WTC11 (cell line): Measurements from ENCODE around the gene GPR39. TPM values are rescaled to one million over a fixed set of nuclear protein-coding genes. Genes with fewer than 3 reads are reported as not detected.
A peak's percentile ranks its signal among the peaks of the same experiment; 100 is the strongest.

Source experiments
- ATAC-seq: fragments of 200-7000 bp; cut with Tn5 transposase; 2 replicates; pipeline ENCODE4 v1.10.0; 2021; ENCODE audit warnings: mild to moderate bottlenecking, moderate library complexity
- Bru-seq: library from RNA; stranded (reverse); fragments of 400-500 nt; gene quantifications from one replicate; lab custom pipeline; 2021; lab: Mats Ljungman, UMichigan
- CTCF ChIA-PET: fragments of 300-600 bp; sonication (Branson Sonifier 250); formaldehyde crosslinking; loops from one replicate; lab custom pipeline; 2021; ENCODE audit warnings: antibody characterized with exemption; lab: Charles Lee
- POLR2A ChIA-PET: fragments of 350-600 bp; sonication (Branson Sonifier 250); formaldehyde crosslinking; loops from one replicate; lab custom pipeline; 2021; ENCODE audit warnings: antibody characterized with exemption; lab: Charles Lee
- DNase-seq: peaks from one replicate; pipeline ENCODE4 v3.0.0; 2021; ENCODE audit warnings: low spot score
- H3K27ac Mint-ChIP-seq: 2 replicates; pipeline ENCODE4 v1.8.0; 2021; ENCODE audit warnings: mixed read lengths
- H3K27me3 Mint-ChIP-seq: 2 replicates; pipeline ENCODE4 v1.8.0; 2021; ENCODE audit warnings: low read depth, mild to moderate bottlenecking, moderate library complexity, mixed read lengths
- H3K36me3 Mint-ChIP-seq: 2 replicates; pipeline ENCODE4 v1.8.0; 2021; ENCODE audit warnings: mixed read lengths
- H3K4me1 Mint-ChIP-seq: 2 replicates; pipeline ENCODE4 v1.8.0; 2022; ENCODE audit warnings: mixed read lengths
- H3K4me3 Mint-ChIP-seq: 2 replicates; pipeline ENCODE4 v1.8.0; 2021; ENCODE audit warnings: mild to moderate bottlenecking, moderate library complexity, mixed read lengths
- H3K9me3 Mint-ChIP-seq: 2 replicates; pipeline ENCODE4 v1.8.0; 2021; ENCODE audit warnings: mixed read lengths
- AFF4 ChIP-seq: sonication (generic); formaldehyde crosslinking; IDR thresholded peaks from 2 replicates; pipeline ENCODE4 v1.8.1; 2023; ENCODE audit warnings: mild to moderate bottlenecking, missing genetic modification reagents, borderline replicate concordance
- ARID4B ChIP-seq: sonication (generic); formaldehyde crosslinking; IDR thresholded peaks from 2 replicates; pipeline ENCODE4 v1.8.0; 2023; ENCODE audit warnings: missing genetic modification reagents, mild to moderate bottlenecking, borderline replicate concordance
- CREM ChIP-seq: sonication (generic); formaldehyde crosslinking; IDR thresholded peaks from 2 replicates; pipeline ENCODE4 v1.8.1; 2022; ENCODE audit warnings: mild to moderate bottlenecking, missing genetic modification reagents, moderate library complexity
- E2F4 ChIP-seq: sonication (generic); formaldehyde crosslinking; IDR thresholded peaks from 2 replicates; pipeline ENCODE4 v1.8.1; 2022; ENCODE audit warnings: low read depth, mild to moderate bottlenecking, moderate library complexity, missing genetic modification reagents, borderline replicate concordance
- ESRRA ChIP-seq: sonication (generic); formaldehyde crosslinking; IDR thresholded peaks from 2 replicates; pipeline ENCODE4 v1.8.1; 2022; ENCODE audit warnings: mild to moderate bottlenecking, missing genetic modification reagents, borderline replicate concordance
- FOXP4 ChIP-seq: sonication (generic); formaldehyde crosslinking; IDR thresholded peaks from 2 replicates; pipeline ENCODE4 v1.8.0; 2022; ENCODE audit warnings: mild to moderate bottlenecking, missing genetic modification reagents
- HMGXB4 ChIP-seq: sonication (generic); formaldehyde crosslinking; IDR thresholded peaks from 2 replicates; pipeline ENCODE4 v1.8.1; 2023; ENCODE audit warnings: mild to moderate bottlenecking, moderate library complexity, missing genetic modification reagents
- JUN ChIP-seq: sonication (generic); formaldehyde crosslinking; IDR thresholded peaks from 2 replicates; pipeline ENCODE4 v1.8.0; 2023; ENCODE audit warnings: mild to moderate bottlenecking, missing genetic modification reagents
- NFE2L1 ChIP-seq: sonication (generic); formaldehyde crosslinking; IDR thresholded peaks from 2 replicates; pipeline ENCODE4 v1.8.1; 2023; ENCODE audit warnings: missing genetic modification reagents
- NR3C1 ChIP-seq: sonication (generic); formaldehyde crosslinking; conservative IDR thresholded peaks from 2 replicates; pipeline ENCODE4 v1.8.1; 2023; ENCODE audit warnings: low read depth, mild to moderate bottlenecking, missing genetic modification reagents
- PRDM15 ChIP-seq: sonication (generic); formaldehyde crosslinking; IDR thresholded peaks from 2 replicates; pipeline ENCODE4 v1.8.0; 2022; ENCODE audit warnings: missing genetic modification reagents
- RELA ChIP-seq: sonication (generic); formaldehyde crosslinking; IDR thresholded peaks from 2 replicates; pipeline ENCODE4 v1.8.1; 2022; ENCODE audit warnings: missing genetic modification reagents, mild to moderate bottlenecking, borderline replicate concordance
- SMAD3 ChIP-seq: sonication (generic); formaldehyde crosslinking; IDR thresholded peaks from 2 replicates; pipeline ENCODE4 v1.8.0; 2022; ENCODE audit warnings: missing genetic modification reagents, mild to moderate bottlenecking, borderline replicate concordance
- ZNF121 ChIP-seq: sonication (generic); formaldehyde crosslinking; IDR thresholded peaks from 2 replicates; pipeline ENCODE4 v1.8.0; 2023; ENCODE audit warnings: missing genetic modification reagents
- ZNF671 ChIP-seq: fragments of 250-450 bp; sonication (Bioruptor Pico); IDR thresholded peaks from 2 replicates; pipeline ENCODE4 v1.8.0; 2021; ENCODE audit warnings: mild to moderate bottlenecking
- long read RNA-seq, 3 experiments: library from RNA in 1 of 3; library from capped mRNA in 1 of 3; library from polyadenylated mRNA in 1 of 3; unstranded in 2 of 3; stranded (forward) in 1 of 3; transcript quantifications; one replicate each; pipeline ENCODE4 v2.0.0, GENCODE V29; 2021
- total RNA-seq: library from RNA; stranded (reverse); gene quantifications from 3 replicates; pipeline ENCODE4 v1.2.3, GENCODE V29; 2021

The GPR39 gene
- 0.74 to 1.2 TPM (median 0.85 TPM) in 3 replicates for total RNA-seq
- percentile 31 among the genes with signal in this experiment for Bru-seq, nascent RNA
- long read RNA-seq, experiment 1, partial matches to known transcripts: 1 of 1 reads
- long read RNA-seq, experiment 1, other reads (novel, unspliced or antisense): 0 of 1 reads
- long read RNA-seq, experiment 2: 0 reads
- long read RNA-seq, experiment 3: 0 reads

- CTCF ChIA-PET: interaction anchor here (1.5 kb wide), 1 partner anchor 68 kb away, joined by 12 read pairs; no protein-coding TSS in a partner anchor
- Mint-ChIP-seq H3K27me3 (peaks cover 84% of the 10 kb centered on the region), H3K4me3 (peak within 1 kb of the TSS; percentile 72), H3K4me1 (peaks cover 43% of the 10 kb centered on the region), H3K36me3 (no peaks in the 10 kb centered on the region), H3K9me3 (no peaks in the 10 kb centered on the region)
- DNase-seq (no peak), ATAC-seq (peak; percentile 88)
- TF ChIP-seq AFF4 (CRISPR knock-in tag): 0 out of 2 replicates have a peak, but pooled peaks have one; percentile 12
- 0 out of 2 replicates have a peak, but pooled peaks have one; percentile 66 for TF ChIP-seq HMGXB4 (CRISPR knock-in tag)
- no peak for TF ChIP-seq E2F4
- TF ChIP-seq NFE2L1 (CRISPR knock-in tag): 0 out of 2 replicates have a peak, but pooled peaks have one; percentile 26
- TF ChIP-seq FOXP4 (CRISPR knock-in tag): 0 out of 2 replicates have a peak, but pooled peaks have one; percentile 3
- TF ChIP-seq ESRRA (CRISPR knock-in tag): no peak
- no peak for TF ChIP-seq NR3C1 (CRISPR knock-in tag)
- no peak for TF ChIP-seq JUN (CRISPR knock-in tag)
- TF ChIP-seq, all 79 proteins: peak for 4
- no peak within 1 kb of the TSS for H3K27ac Mint-ChIP-seq
- POLR2A ChIA-PET: interaction anchor here (1.7 kb wide), 1 partner anchor 64 kb away, joined by 6 read pairs; no protein-coding TSS in a partner anchor
Measured at GRCh38 chr2:132416723-132417395, at the start of gene GPR39. Gene GPR39, plus strand, starts transcription at chr2:132416805.

- no peaks in the 10 kb centered on the region for H3K27me3 Mint-ChIP-seq
- ATAC-seq: no peak
- no peak overlapping the region for H3K27ac Mint-ChIP-seq
- peaks cover 8% of the 10 kb centered on the region for H3K36me3 Mint-ChIP-seq
- ChIA-PET POLR2A (no interaction called here), CTCF (interaction anchor here (1.3 kb wide), 2 partner anchors 19 to 328 kb away, joined by 4 to 5 read pairs; no protein-coding TSS in a partner anchor)
- peaks cover 33% of the 10 kb centered on the region for H3K9me3 Mint-ChIP-seq
- H3K4me3 Mint-ChIP-seq: no peak overlapping the region
- DNase-seq: no peak
- peaks cover 16% of the 10 kb centered on the region for H3K4me1 Mint-ChIP-seq
- no peak for TF ChIP-seq ZNF671
- TF ChIP-seq CREM: no peak
- no peak for TF ChIP-seq SMAD3 (CRISPR knock-in tag)
- TF ChIP-seq ZNF121 (CRISPR knock-in tag): no peak
- TF ChIP-seq PRDM15 (CRISPR knock-in tag): no peak
- no peak for TF ChIP-seq ARID4B
- TF ChIP-seq RELA (CRISPR knock-in tag): no peak
Measured at GRCh38 chr2:132368191-132368590, 48.4 kb upstream of the GPR39 start.
